Mesothelial cell of epicardium (in vitro differentiated cells): Measurements from ENCODE around the gene ALMS1. TPM values are rescaled to one million over a fixed set of nuclear protein-coding genes. Genes with fewer than 3 reads are reported as not detected.

Experiments
- DNase-seq, 2 experiments: peaks; one replicate each; pipeline ENCODE4 v3.0.0; 2021; ENCODE audit warnings: low spot score in 2 of 2; ENCODE audit not compliant: unreplicated experiment in 2 of 2
- H3K27ac Mint-ChIP-seq: 2 replicates; pipeline ENCODE4 v1.8.0; 2021; ENCODE audit warnings: mixed read lengths
- H3K27me3 Mint-ChIP-seq: 2 replicates; pipeline ENCODE4 v1.8.0; 2021; ENCODE audit warnings: low read depth, mixed read lengths
- H3K36me3 Mint-ChIP-seq: 2 replicates; pipeline ENCODE4 v1.8.0; 2021; ENCODE audit warnings: mixed read lengths
- H3K4me1 Mint-ChIP-seq: 2 replicates; pipeline ENCODE4 v1.8.0; 2021; ENCODE audit warnings: mixed read lengths
- H3K4me3 Mint-ChIP-seq: 2 replicates; pipeline ENCODE4 v1.8.0; 2021; ENCODE audit warnings: mild to moderate bottlenecking, moderate library complexity, mixed read lengths
- H3K9me3 Mint-ChIP-seq: 2 replicates; pipeline ENCODE4 v1.8.0; 2021; ENCODE audit warnings: mixed read lengths
- total RNA-seq: library from RNA; stranded (reverse); gene quantifications from 3 replicates; pipeline ENCODE4 v1.2.1, GENCODE V29; 2021
- TF ChIP-seq, protein P1 (sequence below): fragments of 200-600 bp; sonication (generic); IDR thresholded peaks from one replicate; pipeline ENCODE4 v1.5.0; 2021; ENCODE audit warnings: antibody characterized with exemption; ENCODE audit not compliant: unreplicated experiment

Gene ALMS1
- total RNA-seq, 1 donor from 2014 or later: 42.2 TPM

DNA sequence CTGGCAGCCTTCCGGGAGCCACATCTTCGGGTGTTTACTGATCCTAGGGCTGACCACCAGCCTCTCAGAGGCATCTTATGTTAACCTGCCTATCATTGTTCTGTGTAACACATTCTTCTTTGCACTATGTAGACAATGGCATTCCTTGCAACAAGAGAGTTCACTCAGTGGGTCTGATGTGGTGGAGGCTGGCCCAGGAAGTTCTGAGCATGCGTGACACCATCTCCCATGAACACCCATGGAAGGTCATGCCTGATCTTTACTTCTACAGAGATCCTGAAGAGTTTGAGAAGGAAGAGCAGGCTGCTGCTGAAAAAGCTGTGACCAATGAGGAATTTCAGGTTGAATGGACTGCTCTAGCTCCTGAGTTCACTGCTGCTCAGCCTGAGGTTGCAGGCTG lies 15.3 kb upstream of the ALMS1 start:
- peaks cover 67% of the 10 kb centered on the region for H3K27me3 Mint-ChIP-seq
- no peaks in the 10 kb centered on the region for H3K36me3 Mint-ChIP-seq
- TF ChIP-seq, protein P1, sequence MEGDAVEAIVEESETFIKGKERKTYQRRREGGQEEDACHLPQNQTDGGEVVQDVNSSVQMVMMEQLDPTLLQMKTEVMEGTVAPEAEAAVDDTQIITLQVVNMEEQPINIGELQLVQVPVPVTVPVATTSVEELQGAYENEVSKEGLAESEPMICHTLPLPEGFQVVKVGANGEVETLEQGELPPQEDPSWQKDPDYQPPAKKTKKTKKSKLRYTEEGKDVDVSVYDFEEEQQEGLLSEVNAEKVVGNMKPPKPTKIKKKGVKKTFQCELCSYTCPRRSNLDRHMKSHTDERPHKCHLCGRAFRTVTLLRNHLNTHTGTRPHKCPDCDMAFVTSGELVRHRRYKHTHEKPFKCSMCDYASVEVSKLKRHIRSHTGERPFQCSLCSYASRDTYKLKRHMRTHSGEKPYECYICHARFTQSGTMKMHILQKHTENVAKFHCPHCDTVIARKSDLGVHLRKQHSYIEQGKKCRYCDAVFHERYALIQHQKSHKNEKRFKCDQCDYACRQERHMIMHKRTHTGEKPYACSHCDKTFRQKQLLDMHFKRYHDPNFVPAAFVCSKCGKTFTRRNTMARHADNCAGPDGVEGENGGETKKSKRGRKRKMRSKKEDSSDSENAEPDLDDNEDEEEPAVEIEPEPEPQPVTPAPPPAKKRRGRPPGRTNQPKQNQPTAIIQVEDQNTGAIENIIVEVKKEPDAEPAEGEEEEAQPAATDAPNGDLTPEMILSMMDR: no peak

DNA sequence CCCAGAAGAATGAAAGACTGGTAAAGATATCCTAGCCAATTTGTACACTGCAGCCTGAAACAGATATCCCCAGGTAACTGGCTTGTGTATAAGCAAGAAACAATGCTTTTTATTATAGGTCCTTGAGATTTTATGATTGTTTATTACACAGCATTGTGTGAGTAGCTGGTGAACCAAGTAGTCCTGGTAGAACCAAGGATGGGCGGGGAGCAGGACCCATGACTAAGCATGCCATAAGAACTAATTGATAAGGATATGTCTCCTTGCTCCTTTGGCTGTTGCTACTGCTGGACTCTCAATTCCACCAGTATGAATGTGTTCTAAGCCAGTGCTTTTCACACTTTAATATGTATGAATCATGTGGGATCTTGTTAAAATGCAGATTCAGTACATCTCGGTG lies 12.3 kb upstream of the ALMS1 start:
- DNase-seq: no peak
- Mint-ChIP-seq H3K27me3 (peaks cover 80% of the 10 kb centered on the region), H3K9me3 (peaks cover 4% of the 10 kb centered on the region), H3K36me3 (no peaks in the 10 kb centered on the region), H3K4me3 (no peak overlapping the region), H3K27ac (no peak overlapping the region), H3K4me1 (no peaks in the 10 kb centered on the region)
- TF ChIP-seq, protein P1: no peak

More for the DNA sequence above, 15.3 kb upstream of the ALMS1 start:
- DNase-seq: no peak
- no peaks in the 10 kb centered on the region for H3K4me1 Mint-ChIP-seq
- H3K27ac Mint-ChIP-seq: no peak overlapping the region
- H3K4me3 Mint-ChIP-seq: no peak overlapping the region
- no peaks in the 10 kb centered on the region for H3K9me3 Mint-ChIP-seq

DNA sequence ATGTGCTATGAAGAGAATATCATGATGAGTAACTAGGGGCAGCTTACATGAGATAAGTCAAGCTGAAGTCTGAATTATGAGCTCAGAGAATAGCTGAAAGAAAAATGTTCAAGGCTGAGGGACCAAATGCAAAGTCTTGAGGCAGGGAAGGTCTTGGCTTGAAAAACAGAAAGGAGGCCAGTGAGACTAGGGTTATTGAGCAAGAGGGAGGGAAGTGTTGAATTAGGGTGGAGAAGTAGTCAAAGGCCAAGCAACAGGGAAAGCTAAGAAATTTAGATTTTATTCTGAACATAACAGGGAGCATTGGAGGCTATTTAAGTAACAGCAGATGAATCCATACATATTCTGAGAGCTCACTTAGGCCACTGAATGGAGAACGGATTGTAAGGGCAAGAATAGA lies 11.4 kb upstream of the ALMS1 start:
- TF ChIP-seq, protein P1: no peak
- no peak for DNase-seq
- Mint-ChIP-seq H3K4me1 (no peaks in the 10 kb centered on the region), H3K36me3 (no peaks in the 10 kb centered on the region), H3K9me3 (peaks cover 4% of the 10 kb centered on the region), H3K4me3 (no peak overlapping the region), H3K27me3 (peaks cover 86% of the 10 kb centered on the region), H3K27ac (no peak overlapping the region)

DNA sequence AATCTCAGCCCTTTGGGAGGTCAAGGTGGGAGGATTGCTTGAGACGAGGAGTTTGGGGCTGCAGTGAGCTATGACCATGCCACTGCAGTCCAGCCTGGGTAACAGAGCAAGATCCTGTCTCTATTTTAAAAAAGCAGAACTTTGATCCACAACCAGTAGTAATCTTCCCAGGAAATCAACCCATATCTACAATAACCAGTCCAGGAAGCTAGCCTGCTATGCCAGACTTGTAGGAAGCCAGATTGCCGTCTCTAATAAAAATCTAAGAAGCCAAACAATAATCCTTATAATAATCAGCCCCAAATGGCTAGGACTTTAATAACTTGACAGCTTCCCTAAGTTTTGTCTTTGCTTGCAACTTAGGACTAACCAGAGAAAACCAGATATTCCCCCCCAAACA lies 9.0 kb upstream of the ALMS1 start:
- Mint-ChIP-seq H3K27me3 (peaks cover 89% of the 10 kb centered on the region), H3K36me3 (no peaks in the 10 kb centered on the region), H3K27ac (no peak overlapping the region), H3K4me3 (no peak overlapping the region), H3K9me3 (peaks cover 4% of the 10 kb centered on the region), H3K4me1 (no peaks in the 10 kb centered on the region)
- no peak for DNase-seq
- TF ChIP-seq, protein P1: no peak

DNA sequence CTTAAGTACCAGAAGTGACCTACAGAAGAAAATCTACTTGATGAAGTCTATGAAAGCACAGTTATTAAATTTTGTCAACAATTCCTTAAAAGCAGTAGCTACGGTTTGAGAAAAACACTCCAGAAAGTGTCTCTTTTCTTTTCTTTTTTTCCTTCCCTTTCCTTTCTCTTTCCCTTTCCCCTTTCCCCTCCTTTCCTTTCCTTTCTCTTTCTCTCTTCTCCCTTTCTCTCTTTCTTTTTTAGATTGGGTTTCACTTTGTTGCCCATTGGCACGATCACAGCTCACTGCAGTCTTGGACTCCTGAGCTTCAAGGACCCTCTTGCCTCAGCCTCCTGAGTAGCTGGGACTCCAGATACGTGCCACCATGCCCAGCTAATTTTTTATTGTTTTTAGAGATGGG lies 2.6 kb upstream of the ALMS1 start:
- no peak for DNase-seq
- no peak overlapping the region for H3K27ac Mint-ChIP-seq

More for the DNA sequence above, 2.6 kb upstream of the ALMS1 start:
- H3K9me3 Mint-ChIP-seq: no peaks in the 10 kb centered on the region
- peaks cover 21% of the 10 kb centered on the region for H3K4me1 Mint-ChIP-seq
- TF ChIP-seq, protein P1: no peak
- no peak overlapping the region for H3K4me3 Mint-ChIP-seq
- H3K27me3 Mint-ChIP-seq: peaks cover 57% of the 10 kb centered on the region
- H3K36me3 Mint-ChIP-seq: no peaks in the 10 kb centered on the region
